Effector memory CD4-positive, alpha-beta T cell (primary cell): ENCODE data around the gene FMO3.

Source experiments
- DNase-seq, 3 donors: peaks; one replicate each; pipeline ENCODE4 v3.0.0-alpha.2; 2020
- H3K27ac ChIP-seq: 2 replicates; pipeline ENCODE4 v1.7.0; 2013; ENCODE audit warnings: mild to moderate bottlenecking, low read length, moderate library complexity; ENCODE audit not compliant: insufficient read depth, poor library complexity, severe bottlenecking
- H3K27me3 ChIP-seq: replicated peaks from 2 replicates; pipeline ENCODE4 v1.7.0; 2013; ENCODE audit warnings: mild to moderate bottlenecking, low read length; ENCODE audit not compliant: insufficient read depth, control insufficient read depth, poor library complexity, severe bottlenecking
- H3K36me3 ChIP-seq: 2 replicates; pipeline ENCODE4 v1.7.0; 2013; ENCODE audit warnings: mild to moderate bottlenecking, low read length, moderate library complexity; ENCODE audit not compliant: control insufficient read depth, insufficient read depth
- H3K4me1 ChIP-seq: 2 replicates; pipeline ENCODE4 v1.7.0; 2013; ENCODE audit warnings: low read length, mild to moderate bottlenecking; ENCODE audit not compliant: control insufficient read depth, insufficient read depth, poor library complexity, severe bottlenecking
- H3K4me3 ChIP-seq: 2 replicates; pipeline ENCODE4 v1.7.0; 2013; ENCODE audit warnings: low read length, low read depth, mild to moderate bottlenecking; ENCODE audit not compliant: insufficient read depth, poor library complexity, severe bottlenecking
- H3K9me3 ChIP-seq: 2 replicates; pipeline ENCODE4 v1.7.0; 2013; ENCODE audit warnings: mild to moderate bottlenecking, low read length, moderate library complexity; ENCODE audit not compliant: control insufficient read depth

FMO3 gene

DNA sequence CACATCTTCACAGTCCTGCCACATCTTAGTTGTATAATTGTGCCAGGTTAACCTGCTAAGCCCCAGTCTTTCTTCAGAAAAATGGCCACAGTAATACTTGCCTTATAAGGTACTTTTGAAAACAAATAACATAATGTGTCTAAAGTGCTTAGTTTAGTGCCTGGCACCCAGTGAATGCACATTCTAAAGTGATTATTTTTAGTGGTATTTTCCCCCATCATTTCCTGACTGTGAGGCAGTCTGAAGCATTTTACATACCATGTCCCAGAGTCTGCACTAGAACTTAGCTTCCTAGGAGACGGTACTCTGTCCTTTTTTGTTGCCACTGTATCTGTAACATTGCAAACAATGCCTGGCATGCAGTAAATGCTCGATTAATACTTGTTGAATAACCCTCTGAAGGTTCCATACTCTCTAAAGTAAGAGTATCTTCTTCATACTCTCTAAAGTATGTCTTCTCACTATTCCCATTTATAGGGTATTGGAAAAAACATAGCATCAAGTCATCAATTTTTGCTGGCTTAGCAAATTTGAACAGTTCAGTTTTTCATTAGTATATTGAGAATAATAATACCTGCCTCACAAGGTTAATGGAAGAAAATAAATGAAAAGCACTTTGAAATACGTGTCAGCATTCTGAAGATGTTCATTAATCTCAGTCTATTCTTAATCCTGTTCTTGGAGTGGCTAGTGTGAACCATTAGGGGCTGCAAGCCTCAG is 43.7 kb downstream of the FMO3 start:
- Histone ChIP-seq H3K4me1 (no peaks in the 10 kb centered on the region), H3K9me3 (no peaks in the 10 kb centered on the region), H3K4me3 (no peak overlapping the region), H3K27ac (no peak overlapping the region), H3K27me3 (no peaks in the 10 kb centered on the region), H3K36me3 (no peaks in the 10 kb centered on the region)
- DNase-seq = no peak

DNA sequence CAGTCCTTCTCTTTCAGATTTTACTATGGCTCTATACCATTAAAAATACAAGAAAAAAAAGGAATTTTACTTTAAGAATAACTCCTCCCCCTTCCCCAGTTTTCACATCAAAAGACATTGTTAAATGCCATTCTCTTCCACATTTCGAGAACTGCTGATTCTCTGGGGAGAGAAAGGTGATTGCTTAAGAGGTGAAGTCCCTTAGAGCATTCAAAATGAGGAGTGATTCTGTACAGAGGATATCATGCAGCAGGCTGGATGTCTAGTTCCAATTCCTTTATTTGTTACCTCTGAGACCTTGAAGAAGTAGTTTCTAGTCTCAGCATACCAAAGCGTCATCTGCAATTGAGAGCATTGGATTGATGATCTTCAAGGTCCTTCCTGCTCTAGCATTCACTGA is 46.9 kb downstream of the FMO3 start:
- Histone ChIP-seq H3K27me3 (no peaks in the 10 kb centered on the region), H3K4me3 (no peak overlapping the region), H3K27ac (no peak overlapping the region), H3K36me3 (no peaks in the 10 kb centered on the region), H3K9me3 (no peaks in the 10 kb centered on the region), H3K4me1 (no peaks in the 10 kb centered on the region)
- no peak for DNase-seq

DNA sequence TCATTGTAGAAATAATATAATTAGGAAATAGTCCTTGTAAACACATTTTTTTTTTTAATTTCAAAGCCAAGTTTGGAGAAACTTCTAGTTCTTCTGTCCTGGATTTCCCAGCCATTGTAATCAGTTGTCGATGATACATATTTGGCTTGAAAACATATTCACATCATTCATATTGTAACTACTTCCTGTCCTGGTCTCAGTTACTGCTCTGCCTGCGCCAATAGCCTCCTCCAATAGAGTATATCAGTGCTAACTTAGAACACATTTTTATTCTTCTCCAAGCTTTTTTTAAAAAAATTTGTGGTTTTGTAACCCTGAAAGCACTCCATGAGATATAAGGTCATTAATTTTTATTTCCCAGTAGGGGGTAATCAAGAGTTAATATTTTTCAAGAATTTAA is 48.3 kb downstream of the FMO3 start:
- H3K4me3 ChIP-seq = no peak overlapping the region
- no peaks in the 10 kb centered on the region for H3K4me1 ChIP-seq
- no peaks in the 10 kb centered on the region for H3K36me3 ChIP-seq
- H3K9me3 ChIP-seq = no peaks in the 10 kb centered on the region
- H3K27me3 ChIP-seq = no peaks in the 10 kb centered on the region
- DNase-seq = no peak
- no peak overlapping the region for H3K27ac ChIP-seq

DNA sequence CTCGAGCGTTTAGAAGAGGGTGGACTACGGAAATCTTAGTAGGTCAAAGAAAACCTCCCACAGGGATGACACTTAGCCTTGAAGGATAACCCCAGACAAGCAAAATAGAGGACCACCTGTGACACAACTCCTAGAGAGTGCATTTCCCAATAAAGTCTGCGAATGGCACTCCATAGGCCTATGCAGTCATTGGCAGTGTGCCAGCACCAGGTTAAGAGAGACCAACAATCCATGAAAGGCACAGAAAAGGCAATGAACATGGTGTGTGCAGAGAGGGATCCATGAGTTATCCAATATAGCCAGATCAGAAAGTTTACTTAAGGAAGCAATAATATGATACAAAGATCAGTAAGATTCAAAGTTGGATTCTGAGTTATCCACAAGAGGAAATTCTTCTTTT is 49.2 kb downstream of the FMO3 start:
- H3K27ac ChIP-seq = no peak overlapping the region
- H3K4me3 ChIP-seq = no peak overlapping the region
- H3K27me3 ChIP-seq = no peaks in the 10 kb centered on the region
- no peaks in the 10 kb centered on the region for H3K4me1 ChIP-seq
- no peaks in the 10 kb centered on the region for H3K36me3 ChIP-seq
- no peaks in the 10 kb centered on the region for H3K9me3 ChIP-seq
- DNase-seq = no peak

DNA sequence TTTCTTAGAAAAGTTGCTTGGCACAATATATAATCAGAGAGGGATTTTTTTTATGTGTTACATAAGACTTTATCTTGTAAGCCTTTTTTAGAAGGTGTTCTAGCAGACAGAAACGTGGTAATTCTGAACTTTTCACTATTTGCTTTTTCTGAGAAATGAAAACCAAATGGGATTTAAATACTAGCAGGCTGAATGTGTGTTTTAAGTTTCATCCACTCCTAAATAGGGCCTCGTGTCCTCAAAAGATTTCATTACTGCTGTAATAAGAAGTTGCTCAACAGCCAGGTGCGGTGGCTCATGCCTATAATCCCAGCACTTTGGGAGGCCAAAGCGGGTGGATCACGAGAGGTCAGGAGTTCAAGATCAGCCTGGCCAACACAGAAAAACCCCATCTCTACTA is 49.7 kb downstream of the FMO3 start:
- Histone ChIP-seq H3K4me3 (no peak overlapping the region), H3K27me3 (no peaks in the 10 kb centered on the region), H3K27ac (no peak overlapping the region), H3K36me3 (no peaks in the 10 kb centered on the region), H3K4me1 (no peaks in the 10 kb centered on the region), H3K9me3 (no peaks in the 10 kb centered on the region)
- DNase-seq = no peak

DNA sequence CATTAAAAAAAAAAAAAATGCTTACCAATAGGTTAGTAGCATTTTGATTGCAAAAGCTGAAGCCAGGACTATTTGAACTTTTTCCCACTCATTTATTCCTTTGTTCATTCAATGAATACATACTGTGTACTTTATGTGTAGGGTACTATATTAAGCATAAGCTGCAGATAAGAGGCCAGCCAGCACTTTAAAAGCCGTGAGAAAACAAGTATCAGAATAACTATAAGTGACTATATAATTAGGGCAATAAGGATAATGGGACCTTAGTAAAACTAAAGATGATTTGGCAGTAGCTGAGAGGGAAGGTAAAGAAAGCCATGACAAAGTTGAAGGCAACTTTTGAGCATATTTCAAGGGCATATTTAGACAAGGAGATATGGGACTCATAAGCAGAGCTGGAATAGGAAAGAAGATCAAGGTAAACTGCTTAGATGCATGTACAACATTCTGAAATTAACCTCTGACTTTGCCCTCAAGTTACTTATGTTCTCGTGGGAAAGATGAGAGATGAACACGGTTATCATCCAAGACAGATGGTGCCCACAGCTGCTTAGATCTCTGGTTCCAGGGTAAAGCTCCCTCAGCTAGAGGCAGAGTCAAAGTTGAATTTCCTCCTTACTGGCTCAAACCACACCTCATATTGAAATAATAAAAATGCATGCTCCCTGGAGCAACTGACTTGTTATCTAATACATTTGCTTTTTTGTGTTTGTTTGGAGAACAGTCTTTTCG is 50.4 kb downstream of the FMO3 start:
- no peak for DNase-seq

DNA sequence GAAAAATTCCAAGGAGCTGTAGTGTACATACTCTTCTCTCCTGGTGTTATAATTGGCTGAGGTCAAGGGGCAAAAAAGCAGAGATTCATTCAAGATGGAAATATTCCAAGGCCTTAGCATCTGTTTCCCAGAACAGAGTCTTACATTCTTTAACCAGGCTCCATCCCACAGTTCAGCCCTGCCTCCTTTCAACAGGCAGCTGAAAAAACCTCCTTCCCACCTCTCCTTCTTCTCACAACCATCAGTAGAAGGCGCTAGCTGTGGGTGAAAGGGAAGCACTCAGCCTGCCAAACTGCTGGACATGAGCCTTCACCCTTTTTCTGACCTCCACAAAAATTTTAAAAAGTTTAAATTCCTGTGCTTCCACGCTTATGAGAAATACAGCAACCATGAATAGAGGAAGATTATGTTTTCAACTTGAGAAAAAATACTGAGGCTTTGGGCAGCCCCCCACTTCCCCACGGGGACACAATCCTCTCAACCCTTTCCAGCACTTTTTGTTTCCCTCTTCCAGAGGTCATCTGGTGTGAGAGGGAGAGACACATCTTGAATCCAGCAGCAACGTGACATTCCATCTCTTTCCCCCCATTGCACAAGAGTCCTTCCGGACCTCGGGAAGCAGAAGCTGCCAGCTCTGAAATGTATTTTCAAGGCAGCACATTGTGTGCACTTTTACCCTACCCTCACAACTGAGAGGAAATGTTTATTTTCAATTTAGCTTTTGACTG is 51.1 kb downstream of the FMO3 start:
- Histone ChIP-seq H3K27ac (no peak overlapping the region), H3K9me3 (no peaks in the 10 kb centered on the region), H3K36me3 (no peaks in the 10 kb centered on the region), H3K4me3 (no peak overlapping the region), H3K4me1 (no peaks in the 10 kb centered on the region), H3K27me3 (no peaks in the 10 kb centered on the region)
- DNase-seq = no peak

More for the DNA sequence above, 50.4 kb downstream of the FMO3 start:
- no peak overlapping the region for H3K4me3 ChIP-seq
- H3K9me3 ChIP-seq = no peaks in the 10 kb centered on the region
- no peaks in the 10 kb centered on the region for H3K4me1 ChIP-seq
- no peak overlapping the region for H3K27ac ChIP-seq
- H3K27me3 ChIP-seq = no peaks in the 10 kb centered on the region
- H3K36me3 ChIP-seq = no peaks in the 10 kb centered on the region

DNA sequence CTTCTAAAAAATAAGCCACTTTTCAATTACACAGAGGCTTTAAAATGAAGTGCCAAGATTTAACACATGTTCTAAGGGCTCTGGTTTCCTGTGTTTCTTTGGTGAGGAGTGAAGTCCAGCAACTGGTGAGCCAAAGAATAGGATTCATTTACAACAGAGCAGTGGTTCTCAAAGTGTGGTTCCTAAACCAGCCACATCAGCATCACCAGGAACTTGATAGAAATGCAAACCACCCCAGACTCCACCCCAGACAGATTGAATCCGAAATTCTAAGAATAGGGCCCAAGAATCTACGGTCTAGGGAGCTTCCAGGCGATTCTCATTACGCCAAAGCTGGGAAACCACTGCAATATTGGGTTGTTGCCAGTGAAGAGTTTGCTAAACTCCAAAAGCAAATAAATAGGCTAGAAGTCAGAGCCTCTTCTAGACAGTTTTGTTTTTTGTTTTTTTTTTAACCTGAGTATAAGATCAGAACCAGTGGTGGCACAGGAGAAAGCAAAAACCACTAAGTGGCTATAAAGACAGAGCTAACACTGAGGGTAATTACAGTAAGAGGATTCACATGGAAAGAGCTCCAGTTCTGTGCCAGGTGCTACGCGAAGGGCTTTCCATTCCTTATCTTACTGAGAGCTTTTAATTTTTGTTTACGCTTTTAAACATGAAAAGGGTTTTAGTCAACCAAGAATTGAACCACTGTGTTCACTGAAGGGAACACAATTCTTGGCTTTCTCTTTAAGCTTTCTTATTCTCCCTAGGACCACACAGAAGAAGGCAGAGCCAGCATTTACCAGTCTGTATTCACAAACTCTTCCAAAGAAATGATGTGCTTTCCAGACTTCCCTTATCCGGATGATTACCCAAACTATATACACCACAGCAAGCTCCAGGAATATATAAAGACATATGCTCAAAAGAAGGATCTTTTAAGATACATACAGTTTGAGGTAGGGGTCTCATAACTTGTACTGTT is 52.0 kb downstream of the FMO3 start:
- DNase-seq = no peak

DNA sequence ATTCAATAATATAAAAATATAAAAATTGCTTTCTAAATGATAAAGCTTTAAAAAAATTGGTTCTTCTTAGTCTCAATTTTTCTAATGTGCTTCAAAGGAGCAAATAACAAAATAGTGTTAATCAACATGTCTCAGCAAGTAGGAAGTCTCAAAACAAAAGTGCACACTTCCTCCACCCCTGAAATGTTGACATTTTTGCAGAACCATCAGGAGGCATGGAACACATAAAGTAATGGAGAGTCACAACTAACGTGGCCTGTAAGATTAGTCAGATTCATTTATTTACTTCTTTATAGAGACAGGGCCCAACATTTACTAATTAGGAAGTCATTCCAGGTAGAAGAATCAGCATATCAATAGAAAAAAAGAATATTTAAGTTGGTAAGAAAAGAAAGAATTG is 59.5 kb downstream of the FMO3 start:
- H3K9me3 ChIP-seq = no peaks in the 10 kb centered on the region
- H3K27me3 ChIP-seq = no peaks in the 10 kb centered on the region
- no peak overlapping the region for H3K27ac ChIP-seq
- H3K4me1 ChIP-seq = no peaks in the 10 kb centered on the region
- H3K36me3 ChIP-seq = no peaks in the 10 kb centered on the region
- H3K4me3 ChIP-seq = no peak overlapping the region
- DNase-seq = no peak

More for the DNA sequence above, 52.0 kb downstream of the FMO3 start:
- Histone ChIP-seq H3K36me3 (no peaks in the 10 kb centered on the region), H3K4me3 (no peak overlapping the region), H3K27me3 (no peaks in the 10 kb centered on the region), H3K4me1 (no peaks in the 10 kb centered on the region), H3K9me3 (no peaks in the 10 kb centered on the region), H3K27ac (no peak overlapping the region)
